Fibroblast of skin of left biceps (primary cell): ENCODE results near the gene DNAJA2.
"Not testable (repeated sequence)": the region's sequence is repeated elsewhere in the genome, so short reads cannot be mapped to it uniquely, and the experiment has no call there.

ENCODE experiments used
- DNase-seq, 2 experiments: peaks; one replicate each; pipeline ENCODE4 v3.0.0-alpha.2; 2013; ENCODE audit warnings: low read depth in 2 of 2

Gene DNAJA2

GRCh38 chr16:46973207-46973995 is at the start of gene DNAJA2:
TSS of gene DNAJA2 (minus strand) at chr16:46973674. CDS start at chr16:46973572, 102 bp downstream.
- DNase-seq: peak; percentile 59 to 63

- no peak for DNase-seq
Measured at GRCh38 chr16:47019568-47019967, 46.1 kb upstream of the DNAJA2 start.

GRCh38 chr16:47018223-47018891 is 44.9 kb upstream of the DNAJA2 start:
- no peak for DNase-seq

- DNase-seq: no peak
Measured at GRCh38 chr16:47017636-47018035, 44.2 kb upstream of the DNAJA2 start.

- no peak for DNase-seq
Measured at GRCh38 chr16:47016700-47017133, 43.2 kb upstream of the DNAJA2 start.

GRCh38 chr16:47013910-47014309 is 40.4 kb upstream of the DNAJA2 start:
- DNase-seq: no peak

- no peak for DNase-seq
Measured at GRCh38 chr16:47013172-47013571, 39.7 kb upstream of the DNAJA2 start.

GRCh38 chr16:47010812-47011211 is 37.3 kb upstream of the DNAJA2 start:
- not testable (repeated sequence) for DNase-seq

GRCh38 chr16:47008612-47009011 is 35.1 kb upstream of the DNAJA2 start:
- no peak for DNase-seq

GRCh38 chr16:47008174-47008573 is 34.7 kb upstream of the DNAJA2 start:
- DNase-seq: no peak

GRCh38 chr16:47004652-47005051 is 31.2 kb upstream of the DNAJA2 start:
- DNase-seq: no peak

- DNase-seq: not testable (repeated sequence)
Measured at GRCh38 chr16:47000066-47000465, 26.6 kb upstream of the DNAJA2 start.

- DNase-seq: no peak
Measured at GRCh38 chr16:46997844-46998243, 24.4 kb upstream of the DNAJA2 start.

- DNase-seq: no peak
Measured at GRCh38 chr16:46996952-46997458, 23.5 kb upstream of the DNAJA2 start.

- DNase-seq: no peak
Measured at GRCh38 chr16:46996391-46996790, 22.9 kb upstream of the DNAJA2 start.

GRCh38 chr16:46991729-46992704 is 18.5 kb upstream of the DNAJA2 start:
- DNase-seq: no peak

GRCh38 chr16:46986896-46987295 is 13.4 kb upstream of the DNAJA2 start:
- no peak for DNase-seq

- DNase-seq: no peak
Measured at GRCh38 chr16:46986438-46986837, 13.0 kb upstream of the DNAJA2 start.

- no peak for DNase-seq
Measured at GRCh38 chr16:46982335-46982734, 8.9 kb upstream of the DNAJA2 start.

- DNase-seq: no peak
Measured at GRCh38 chr16:46980926-46981325, 7.5 kb upstream of the DNAJA2 start.

GRCh38 chr16:46976550-46976949 is 3.1 kb upstream of the DNAJA2 start:
- DNase-seq: no peak
